RCC 7860 (cell line): Measurements from ENCODE around the gene KCNN2.

Experiments used
- DNase-seq: peaks from one replicate; pipeline ENCODE4 v3.0.0-alpha.2; 2015; ENCODE audit warnings: low spot score
- FAIRE-seq: peaks from 2 replicates; lab custom pipeline; 2012; peaks lifted over from hg19 to GRCh38; lab: Jason Lieb, UNC

KCNN2 gene

GRCh38 chr5:114361724-114362196 lies at the start of gene KCNN2:
Gene KCNN2 (plus strand): TSS chr5:114362070. CDS start chr5:114362140, 70 bp downstream.
- no peak for DNase-seq
- FAIRE-seq: no peak

DNA sequence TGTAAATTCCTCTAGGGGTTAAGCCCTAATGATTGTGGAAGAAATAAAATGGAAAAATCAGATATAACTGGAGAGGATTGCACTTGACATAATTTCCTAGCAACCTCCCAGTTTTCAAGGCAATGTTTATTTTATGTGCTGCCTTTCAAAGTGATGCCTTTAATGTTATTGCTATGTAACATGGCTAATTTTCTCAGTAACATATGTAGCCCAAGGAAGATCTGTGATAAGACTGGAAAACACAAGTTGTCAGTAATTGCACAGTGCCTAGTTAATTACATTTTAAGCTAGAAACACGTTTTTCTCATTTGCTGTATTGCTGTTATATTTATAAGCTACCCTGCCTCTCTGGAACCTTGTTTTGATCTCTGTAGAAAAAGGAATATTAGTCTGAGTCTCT lies 49.2 kb upstream of the KCNN2 start:
- no peak for FAIRE-seq
- no peak for DNase-seq

DNA sequence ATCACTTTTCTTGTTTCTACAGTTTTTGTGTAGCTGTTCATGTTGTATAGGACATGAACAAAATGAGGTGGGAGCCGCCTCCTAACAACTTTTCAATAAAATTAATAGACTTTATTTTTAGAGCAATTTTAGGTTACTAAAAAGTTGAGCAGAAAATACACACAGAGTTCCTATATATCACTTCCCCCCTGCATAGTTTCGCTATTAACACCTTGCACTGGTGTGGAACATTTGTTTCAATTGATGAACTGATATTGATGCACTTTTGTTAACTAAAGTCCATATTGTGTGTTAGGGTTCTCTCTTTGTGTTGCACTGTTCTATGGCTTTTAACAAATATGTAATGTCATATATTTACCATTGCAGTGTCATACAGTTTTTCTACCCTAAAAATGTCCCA lies 47.8 kb upstream of the KCNN2 start:
- FAIRE-seq (no peak), DNase-seq (no peak)

GRCh38 chr5:114316167-114316566 lies 45.7 kb upstream of the KCNN2 start:
- FAIRE-seq (no peak), DNase-seq (no peak)

- DNase-seq (no peak), FAIRE-seq (no peak)
Measured at GRCh38 chr5:114317751-114318150, 44.1 kb upstream of the KCNN2 start.

GRCh38 chr5:114319236-114319635 lies 42.6 kb upstream of the KCNN2 start:
- no peak for FAIRE-seq
- no peak for DNase-seq

- no peak for FAIRE-seq
Measured at GRCh38 chr5:114319821-114320220, 42.0 kb upstream of the KCNN2 start.

DNA sequence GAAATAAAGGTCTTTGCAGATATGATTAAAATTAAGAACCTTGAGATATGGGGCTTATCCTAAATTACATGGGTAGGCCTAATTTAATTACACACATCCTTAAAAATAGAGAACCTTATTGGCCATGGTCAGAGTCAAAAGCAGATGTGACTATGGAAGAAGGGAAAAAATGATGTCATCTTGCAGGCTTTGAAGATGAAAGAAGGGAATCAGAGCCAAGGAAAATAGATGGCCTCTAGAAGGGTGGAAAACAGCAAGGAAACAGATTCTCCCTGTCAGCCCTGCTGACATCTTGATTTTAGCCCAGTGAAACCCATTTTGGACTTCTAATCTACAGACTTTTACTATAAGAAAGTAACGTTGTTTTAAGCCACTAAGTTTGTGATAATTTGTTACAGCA lies 37.6 kb upstream of the KCNN2 start:
- FAIRE-seq (no peak), DNase-seq (no peak)

More at GRCh38 chr5:114319821-114320220, 42.0 kb upstream of the KCNN2 start:
- no peak for DNase-seq

DNA sequence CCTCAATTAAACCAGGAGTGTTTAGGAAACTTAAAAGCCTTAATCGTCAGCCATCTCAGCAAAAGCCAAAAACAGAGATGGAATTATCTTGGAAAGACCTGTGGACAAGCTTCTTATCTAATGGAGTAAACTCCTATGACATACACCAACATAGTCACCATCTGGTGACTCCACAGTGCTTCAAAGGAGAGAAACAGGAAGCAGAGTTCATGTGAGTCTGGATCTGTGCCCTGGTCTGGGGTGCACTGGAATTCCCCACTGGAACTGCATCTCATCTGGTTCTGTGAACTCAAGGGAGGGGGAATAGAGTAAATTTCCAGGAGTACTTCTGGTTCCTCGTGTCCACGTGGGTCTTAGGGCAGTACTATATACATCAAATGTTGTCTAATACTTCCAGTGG lies 36.3 kb upstream of the KCNN2 start:
- no peak for FAIRE-seq
- no peak for DNase-seq

DNA sequence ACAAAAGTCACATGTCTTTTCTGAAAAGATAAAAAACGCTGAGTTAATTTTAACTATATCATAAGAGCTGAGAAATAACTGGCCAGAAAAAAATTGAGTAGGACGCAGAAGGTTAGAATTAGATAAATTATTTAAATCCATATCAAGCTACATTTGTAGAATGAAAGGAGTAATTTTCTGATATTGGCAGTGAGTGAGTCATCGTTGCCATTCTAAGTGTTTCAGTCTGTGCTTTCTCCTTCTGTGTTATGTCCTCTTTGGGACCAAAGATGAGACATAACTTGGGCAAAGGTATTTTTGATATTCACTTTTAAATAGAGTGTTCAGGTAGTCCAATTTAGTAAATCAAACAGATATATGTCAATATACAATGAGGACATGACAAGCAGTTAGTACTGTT lies 34.4 kb upstream of the KCNN2 start:
- FAIRE-seq (no peak), DNase-seq (no peak)

GRCh38 chr5:114327987-114328386 lies 33.9 kb upstream of the KCNN2 start:
- DNase-seq (no peak), FAIRE-seq (no peak)

- DNase-seq (no peak), FAIRE-seq (no peak)
Measured at GRCh38 chr5:114330916-114331531, 30.8 kb upstream of the KCNN2 start.

DNA sequence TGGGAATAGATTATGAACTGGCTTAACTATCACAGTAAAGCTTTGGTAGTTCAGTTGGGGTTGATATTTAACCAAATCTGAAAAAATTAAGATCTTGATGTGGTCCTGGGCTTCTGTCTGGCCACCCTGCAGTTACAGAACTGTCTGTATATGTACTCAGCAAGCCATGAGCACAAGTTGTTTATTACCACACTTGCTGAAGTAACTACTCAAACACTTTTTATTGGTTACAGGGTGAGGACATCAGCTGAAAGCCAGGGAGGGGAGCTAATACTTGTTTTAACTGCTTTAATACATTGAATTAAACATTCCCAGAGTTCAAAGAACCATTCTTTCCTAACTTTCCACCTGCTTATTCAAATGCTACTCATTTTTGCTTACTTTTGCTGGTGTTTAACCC lies 29.4 kb upstream of the KCNN2 start:
- DNase-seq (no peak), FAIRE-seq (no peak)

- DNase-seq (no peak), FAIRE-seq (no peak)
Measured at GRCh38 chr5:114332925-114333324, 28.9 kb upstream of the KCNN2 start.

DNA sequence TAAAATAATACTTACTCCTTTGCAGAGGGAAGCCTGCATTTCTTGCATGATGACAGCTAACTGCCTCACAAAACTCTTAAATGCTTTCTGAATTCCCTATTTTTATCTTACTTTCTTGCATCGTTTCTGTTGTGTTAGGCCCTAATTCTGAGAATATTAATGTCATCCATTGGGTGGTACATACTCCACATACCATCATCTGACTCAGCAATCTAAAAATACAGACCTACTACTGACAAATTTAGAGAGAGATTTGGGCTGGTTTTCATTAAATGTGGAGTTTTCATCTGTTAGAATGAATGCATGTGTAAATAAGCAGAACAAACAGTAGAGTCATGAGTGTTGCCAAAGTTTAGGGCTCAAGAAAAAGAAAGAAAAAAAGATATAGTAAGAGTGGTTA lies 26.5 kb upstream of the KCNN2 start:
- no peak for FAIRE-seq
- no peak for DNase-seq

DNA sequence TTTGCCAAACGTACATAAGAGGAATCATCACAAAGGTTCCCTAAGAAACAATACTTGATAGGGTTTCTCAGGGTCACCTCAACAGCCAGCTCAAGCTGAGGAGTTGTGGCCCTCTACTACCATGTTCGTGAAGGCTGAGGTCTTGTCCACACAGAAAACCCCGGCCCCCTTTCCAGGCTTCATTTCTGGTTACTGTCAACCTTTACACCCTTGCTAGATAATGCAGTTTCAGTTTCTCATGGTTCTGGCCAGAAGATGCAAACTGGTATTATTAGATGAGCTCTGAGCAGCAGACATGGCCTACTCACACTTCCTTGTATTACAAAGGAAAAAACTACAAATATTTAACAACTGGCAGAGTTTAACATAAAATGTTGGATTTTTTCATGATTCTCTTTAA lies 22.8 kb upstream of the KCNN2 start:
- DNase-seq (no peak), FAIRE-seq (no peak)

DNA sequence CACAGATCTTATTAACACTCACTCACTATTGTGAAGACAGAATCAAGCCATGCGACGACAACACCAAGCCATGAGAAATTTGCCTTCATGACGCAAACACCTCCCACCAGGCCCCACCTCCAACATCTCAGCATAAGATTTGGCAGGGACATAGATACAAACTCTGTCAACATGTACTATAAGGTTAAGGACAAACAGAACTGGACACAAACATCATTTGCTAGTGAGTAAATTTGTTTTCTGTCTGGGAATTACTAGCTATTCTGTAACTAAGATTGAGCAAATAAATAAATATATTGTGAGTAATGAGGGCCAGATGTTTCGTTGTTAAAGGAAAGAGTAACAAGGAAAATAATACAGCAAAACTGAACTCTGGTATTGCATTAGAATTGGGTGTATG lies 15.7 kb upstream of the KCNN2 start:
- DNase-seq: no peak
- no peak for FAIRE-seq

GRCh38 chr5:114355086-114355830 lies 6.6 kb upstream of the KCNN2 start:
- FAIRE-seq (no peak), DNase-seq (no peak)

- no peak for FAIRE-seq
- DNase-seq: no peak
Measured at GRCh38 chr5:114358329-114358728, 3.5 kb upstream of the KCNN2 start.

DNA sequence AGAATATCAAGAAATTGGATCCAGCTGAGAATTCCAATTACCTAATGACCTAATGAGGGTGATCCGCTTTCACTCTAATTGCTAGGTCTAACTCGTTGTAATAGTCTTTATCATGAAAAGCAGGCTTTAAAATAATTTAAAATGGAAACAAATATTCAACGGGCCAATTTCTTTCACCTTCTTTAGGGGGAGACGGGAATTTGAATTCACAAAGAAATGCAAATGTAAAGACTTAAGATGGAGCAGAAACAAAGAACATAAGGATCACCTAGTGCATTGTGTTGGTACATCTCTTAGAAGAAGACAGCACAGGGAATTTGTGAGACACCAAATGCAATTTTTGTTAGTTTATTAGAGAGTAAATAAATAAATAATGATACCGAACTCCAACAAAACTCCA lies 1.5 kb upstream of the KCNN2 start:
- FAIRE-seq (no peak), DNase-seq (no peak)

DNA sequence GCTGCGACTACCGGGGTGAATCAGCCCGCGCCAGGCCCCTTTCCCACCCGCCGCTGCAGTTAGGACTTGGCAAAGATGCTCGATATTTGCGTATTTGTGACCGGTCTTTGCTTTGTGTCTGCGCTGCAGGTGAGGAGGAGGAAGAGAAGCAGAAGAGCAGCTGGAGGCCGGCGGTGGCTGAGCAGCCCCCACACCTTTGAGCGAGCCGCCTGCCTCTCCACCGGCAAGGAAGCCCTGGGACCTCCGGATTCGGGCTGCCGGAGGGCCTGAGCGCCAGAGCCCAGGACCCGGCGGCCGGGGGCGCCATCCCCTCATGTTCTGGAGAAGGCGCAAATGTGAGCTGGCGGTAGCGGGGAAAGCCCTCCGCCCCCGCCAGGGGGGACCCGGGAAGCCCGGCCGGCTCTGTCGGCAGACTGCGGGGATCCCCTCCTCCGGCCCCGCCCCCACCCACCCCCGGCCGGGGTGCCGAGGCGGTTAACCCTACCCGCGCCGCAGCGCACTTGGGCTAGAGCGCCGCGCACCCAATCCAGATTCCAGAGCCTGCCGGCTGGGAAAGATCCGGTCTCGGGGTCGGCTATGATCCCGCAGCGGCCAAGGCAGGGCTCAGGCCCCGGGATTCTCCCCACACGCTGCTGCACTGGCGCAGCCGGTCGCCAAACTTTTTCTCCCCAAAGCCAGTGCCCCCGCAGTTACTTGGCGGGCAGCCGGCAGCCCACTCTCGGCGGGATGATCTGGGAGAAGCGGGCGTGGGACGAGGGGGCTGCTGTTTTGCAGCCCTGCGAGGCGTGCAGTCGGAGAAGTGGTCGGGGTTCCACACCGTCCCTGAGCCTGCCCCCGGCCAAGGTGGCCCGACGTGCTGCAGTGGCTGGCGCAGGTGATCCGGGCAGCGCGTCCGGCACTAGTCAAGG lies 800 bp upstream of the KCNN2 start:
- no peak for FAIRE-seq
- DNase-seq: no peak
